ENCODE results near the gene MOCS3. TPM values are rescaled to one million over a fixed set of nuclear protein-coding genes. Genes with fewer than 3 reads are reported as not detected.

MOCS3 gene
- total and polyA plus RNA-seq, 2 of the 13 experiments (the other 11 are each of a cell fraction or from before 2014, with no cell fraction given) = 3.7 to 8.4 TPM

DNA sequence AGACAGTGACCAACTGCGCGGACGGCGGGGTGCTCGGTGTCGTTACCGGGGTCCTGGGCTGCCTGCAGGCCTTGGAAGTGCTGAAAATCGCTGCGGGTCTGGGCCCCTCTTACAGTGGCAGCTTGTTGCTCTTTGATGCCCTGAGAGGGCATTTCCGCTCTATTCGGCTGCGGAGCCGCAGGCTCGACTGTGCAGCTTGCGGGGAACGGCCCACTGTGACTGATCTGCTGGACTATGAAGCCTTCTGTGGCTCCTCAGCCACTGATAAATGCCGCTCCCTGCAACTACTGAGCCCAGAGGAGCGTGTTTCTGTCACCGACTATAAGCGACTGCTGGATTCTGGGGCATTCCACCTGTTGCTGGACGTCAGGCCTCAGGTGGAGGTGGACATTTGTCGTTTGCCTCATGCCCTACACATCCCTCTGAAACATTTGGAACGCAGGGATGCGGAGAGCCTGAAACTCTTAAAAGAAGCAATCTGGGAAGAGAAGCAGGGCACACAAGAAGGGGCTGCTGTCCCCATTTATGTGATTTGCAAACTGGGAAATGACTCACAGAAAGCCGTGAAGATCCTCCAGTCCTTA lies 1.0 kb downstream of the MOCS3 start (continued):
- TF ChIP-seq, protein P1, sequence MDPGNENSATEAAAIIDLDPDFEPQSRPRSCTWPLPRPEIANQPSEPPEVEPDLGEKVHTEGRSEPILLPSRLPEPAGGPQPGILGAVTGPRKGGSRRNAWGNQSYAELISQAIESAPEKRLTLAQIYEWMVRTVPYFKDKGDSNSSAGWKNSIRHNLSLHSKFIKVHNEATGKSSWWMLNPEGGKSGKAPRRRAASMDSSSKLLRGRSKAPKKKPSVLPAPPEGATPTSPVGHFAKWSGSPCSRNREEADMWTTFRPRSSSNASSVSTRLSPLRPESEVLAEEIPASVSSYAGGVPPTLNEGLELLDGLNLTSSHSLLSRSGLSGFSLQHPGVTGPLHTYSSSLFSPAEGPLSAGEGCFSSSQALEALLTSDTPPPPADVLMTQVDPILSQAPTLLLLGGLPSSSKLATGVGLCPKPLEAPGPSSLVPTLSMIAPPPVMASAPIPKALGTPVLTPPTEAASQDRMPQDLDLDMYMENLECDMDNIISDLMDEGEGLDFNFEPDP (CRISPR knock-in tag; conservative IDR thresholded peaks at IDR 0.05) = 0 out of 2 replicates have a peak, but pooled peaks have one; percentile 92
- 0 out of 2 replicates have a peak, but pooled peaks have one; percentile 14 for TF ChIP-seq ZNF678 (CRISPR knock-in tag; IDR thresholded peaks at IDR 0.05)
- no peak for TF ChIP-seq FLYWCH1 (CRISPR knock-in tag; IDR thresholded peaks at IDR 0.05)
- 0 out of 2 replicates have a peak, but pooled peaks have one; percentile 12 for TF ChIP-seq BATF2 (CRISPR knock-in tag; IDR thresholded peaks at IDR 0.05)
- TF ChIP-seq HMGA1 (CRISPR knock-in tag; conservative IDR thresholded peaks at IDR 0.05) = no peak
- TF ChIP-seq, protein P2, sequence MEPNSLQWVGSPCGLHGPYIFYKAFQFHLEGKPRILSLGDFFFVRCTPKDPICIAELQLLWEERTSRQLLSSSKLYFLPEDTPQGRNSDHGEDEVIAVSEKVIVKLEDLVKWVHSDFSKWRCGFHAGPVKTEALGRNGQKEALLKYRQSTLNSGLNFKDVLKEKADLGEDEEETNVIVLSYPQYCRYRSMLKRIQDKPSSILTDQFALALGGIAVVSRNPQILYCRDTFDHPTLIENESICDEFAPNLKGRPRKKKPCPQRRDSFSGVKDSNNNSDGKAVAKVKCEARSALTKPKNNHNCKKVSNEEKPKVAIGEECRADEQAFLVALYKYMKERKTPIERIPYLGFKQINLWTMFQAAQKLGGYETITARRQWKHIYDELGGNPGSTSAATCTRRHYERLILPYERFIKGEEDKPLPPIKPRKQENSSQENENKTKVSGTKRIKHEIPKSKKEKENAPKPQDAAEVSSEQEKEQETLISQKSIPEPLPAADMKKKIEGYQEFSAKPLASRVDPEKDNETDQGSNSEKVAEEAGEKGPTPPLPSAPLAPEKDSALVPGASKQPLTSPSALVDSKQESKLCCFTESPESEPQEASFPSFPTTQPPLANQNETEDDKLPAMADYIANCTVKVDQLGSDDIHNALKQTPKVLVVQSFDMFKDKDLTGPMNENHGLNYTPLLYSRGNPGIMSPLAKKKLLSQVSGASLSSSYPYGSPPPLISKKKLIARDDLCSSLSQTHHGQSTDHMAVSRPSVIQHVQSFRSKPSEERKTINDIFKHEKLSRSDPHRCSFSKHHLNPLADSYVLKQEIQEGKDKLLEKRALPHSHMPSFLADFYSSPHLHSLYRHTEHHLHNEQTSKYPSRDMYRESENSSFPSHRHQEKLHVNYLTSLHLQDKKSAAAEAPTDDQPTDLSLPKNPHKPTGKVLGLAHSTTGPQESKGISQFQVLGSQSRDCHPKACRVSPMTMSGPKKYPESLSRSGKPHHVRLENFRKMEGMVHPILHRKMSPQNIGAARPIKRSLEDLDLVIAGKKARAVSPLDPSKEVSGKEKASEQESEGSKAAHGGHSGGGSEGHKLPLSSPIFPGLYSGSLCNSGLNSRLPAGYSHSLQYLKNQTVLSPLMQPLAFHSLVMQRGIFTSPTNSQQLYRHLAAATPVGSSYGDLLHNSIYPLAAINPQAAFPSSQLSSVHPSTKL (CRISPR knock-in tag; IDR thresholded peaks at IDR 0.05) = no peak
- TF ChIP-seq HHEX (CRISPR knock-in tag; IDR thresholded peaks at IDR 0.05) = no peak
- no peak for TF ChIP-seq ZBTB21 (CRISPR knock-in tag; IDR thresholded peaks at IDR 0.05)
- TF ChIP-seq, protein P3, sequence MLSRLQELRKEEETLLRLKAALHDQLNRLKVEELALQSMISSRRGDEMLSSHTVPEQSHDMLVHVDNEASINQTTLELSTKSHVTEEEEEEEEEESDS (CRISPR knock-in tag; IDR thresholded peaks at IDR 0.05; ENCODE audit: borderline replicate concordance) = no peak
- TF ChIP-seq CBFB (CRISPR knock-in tag; IDR thresholded peaks at IDR 0.05) = no peak
- TF ChIP-seq ZNF567 (CRISPR knock-in tag; IDR thresholded peaks at IDR 0.05; ENCODE audit: borderline replicate concordance) = no peak
- no peak for TF ChIP-seq ZNF7 (CRISPR knock-in tag; IDR thresholded peaks at IDR 0.05)
- TF ChIP-seq HDAC1 (CRISPR knock-in tag; IDR thresholded peaks at IDR 0.05) = no peak
- no peak for TF ChIP-seq DRAP1 (CRISPR knock-in tag; IDR thresholded peaks at IDR 0.05)
- TF ChIP-seq ZMAT5 (CRISPR knock-in tag; IDR thresholded peaks at IDR 0.05; ENCODE audit: borderline replicate concordance, low read depth) = no peak
- TF ChIP-seq ZIK1 (CRISPR knock-in tag; IDR thresholded peaks at IDR 0.05; ENCODE audit: borderline replicate concordance, low read depth) = no peak
- TF ChIP-seq POLR2AphosphoS5 (IDR thresholded peaks at IDR 0.05; ENCODE audit: low read depth, low read length) = 0 out of 2 replicates have a peak, but pooled peaks have one; percentile 14
- no peak for TF ChIP-seq ZNF558 (CRISPR knock-in tag; IDR thresholded peaks at IDR 0.05; ENCODE audit: borderline replicate concordance)
- TF ChIP-seq ZFP62 (CRISPR knock-in tag; IDR thresholded peaks at IDR 0.05) = no peak
- no peak for TF ChIP-seq TOE1 (CRISPR knock-in tag; IDR thresholded peaks at IDR 0.05)
- TF ChIP-seq YEATS4 (CRISPR knock-in tag; IDR thresholded peaks at IDR 0.05; ENCODE audit: borderline replicate concordance) = no peak
- TF ChIP-seq DDIT3 (CRISPR knock-in tag; IDR thresholded peaks at IDR 0.05) = no peak

All from HepG2 (cell line).